Measurements from ENCODE around the gene INPP4B.

Gene INPP4B

DNA sequence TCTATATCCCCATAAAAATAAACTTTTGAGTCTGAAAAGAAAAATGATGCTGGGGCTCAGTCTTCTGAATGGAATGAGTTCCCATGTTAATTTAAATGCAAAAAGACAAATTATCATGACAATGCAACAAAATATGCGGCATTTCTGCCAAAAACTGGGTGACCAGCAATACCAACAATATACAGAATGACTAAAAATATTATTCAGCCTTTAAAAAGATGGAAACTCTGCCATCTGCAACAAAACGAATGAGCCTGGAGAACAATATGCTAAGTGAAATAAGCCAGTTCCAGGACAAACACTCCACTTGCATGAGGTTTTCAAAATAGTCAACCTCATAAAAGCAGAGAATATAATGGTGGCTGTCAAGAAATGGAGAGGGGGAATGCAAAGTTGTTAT is 651.2 kb downstream of the INPP4B start:
- no peak for FAIRE-seq

DNA sequence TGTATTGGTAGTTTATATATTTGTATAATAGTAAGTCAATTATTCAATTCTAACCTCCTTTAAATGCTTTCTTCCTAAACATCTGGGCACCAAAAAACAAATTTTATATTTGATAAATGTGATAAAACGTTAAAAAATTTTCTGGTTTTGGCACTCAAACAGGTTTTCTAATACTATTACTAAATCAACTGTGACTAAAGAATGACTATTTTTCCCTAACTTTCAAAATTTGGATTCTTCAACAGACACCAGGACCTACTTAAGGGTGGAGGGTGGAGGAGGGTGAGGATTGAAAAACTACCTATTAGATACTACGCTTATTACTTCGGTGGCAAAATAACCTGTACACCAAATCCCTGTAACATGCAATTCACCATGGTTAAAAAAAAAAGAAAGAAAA is 654.2 kb downstream of the INPP4B start:
- no peak for FAIRE-seq

DNA sequence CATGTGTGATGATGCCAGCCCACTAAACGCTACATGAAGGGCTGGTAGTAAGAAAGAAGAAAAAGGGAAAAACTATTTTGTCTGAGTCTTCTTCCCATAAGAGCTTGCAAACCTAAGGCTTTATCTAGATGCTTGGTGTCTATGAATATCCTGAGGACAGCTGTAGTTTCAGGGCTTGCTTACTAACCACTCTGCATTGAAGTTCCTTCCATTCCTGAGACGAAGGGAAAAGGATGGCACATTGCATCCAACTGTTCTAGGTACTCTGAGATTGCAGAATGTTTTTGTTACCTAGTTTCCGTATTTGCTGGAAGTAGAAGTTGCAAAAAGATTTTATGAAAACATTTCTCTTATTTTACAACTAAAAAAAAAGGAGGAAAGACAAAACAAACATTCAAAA is 665.1 kb downstream of the INPP4B start:
- FAIRE-seq = no peak

DNA sequence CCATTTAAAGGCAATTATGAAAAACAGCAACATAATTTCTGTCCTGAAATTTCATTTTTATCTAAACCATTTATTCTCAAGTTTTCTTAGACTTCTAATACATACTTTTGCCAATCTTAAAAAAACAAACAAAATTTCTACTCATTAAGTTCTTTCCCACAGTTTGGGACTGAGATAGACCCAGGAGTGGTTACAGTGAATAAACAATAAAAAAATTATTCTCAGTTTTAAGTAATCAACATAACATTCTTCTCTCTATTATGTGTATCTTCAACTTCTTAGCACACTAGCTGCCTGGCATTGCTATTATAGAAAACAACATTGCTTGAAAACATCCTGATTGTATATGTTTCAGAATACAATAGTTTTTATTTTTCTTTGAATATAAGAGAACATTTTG is 676.9 kb downstream of the INPP4B start:
- FAIRE-seq = no peak

DNA sequence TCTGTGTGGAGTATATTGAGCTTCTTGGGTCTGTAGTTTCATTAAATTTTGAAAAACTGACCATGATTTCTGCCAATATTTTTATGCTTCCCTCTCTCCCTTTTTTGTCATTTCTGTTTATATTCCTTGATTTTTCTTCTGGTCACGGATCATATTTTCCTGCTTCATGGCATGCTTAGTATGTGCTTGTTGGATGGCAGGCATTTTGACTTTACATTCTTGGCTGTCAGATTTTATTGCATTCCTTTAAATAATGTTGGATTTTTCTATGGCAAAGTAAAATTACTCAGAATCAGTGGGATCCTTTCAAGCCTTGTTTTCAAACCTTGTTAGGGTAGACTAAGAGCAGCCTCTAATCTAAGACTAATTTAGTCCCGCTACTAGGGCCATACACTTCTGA is 677.9 kb downstream of the INPP4B start:
- FAIRE-seq = no peak

DNA sequence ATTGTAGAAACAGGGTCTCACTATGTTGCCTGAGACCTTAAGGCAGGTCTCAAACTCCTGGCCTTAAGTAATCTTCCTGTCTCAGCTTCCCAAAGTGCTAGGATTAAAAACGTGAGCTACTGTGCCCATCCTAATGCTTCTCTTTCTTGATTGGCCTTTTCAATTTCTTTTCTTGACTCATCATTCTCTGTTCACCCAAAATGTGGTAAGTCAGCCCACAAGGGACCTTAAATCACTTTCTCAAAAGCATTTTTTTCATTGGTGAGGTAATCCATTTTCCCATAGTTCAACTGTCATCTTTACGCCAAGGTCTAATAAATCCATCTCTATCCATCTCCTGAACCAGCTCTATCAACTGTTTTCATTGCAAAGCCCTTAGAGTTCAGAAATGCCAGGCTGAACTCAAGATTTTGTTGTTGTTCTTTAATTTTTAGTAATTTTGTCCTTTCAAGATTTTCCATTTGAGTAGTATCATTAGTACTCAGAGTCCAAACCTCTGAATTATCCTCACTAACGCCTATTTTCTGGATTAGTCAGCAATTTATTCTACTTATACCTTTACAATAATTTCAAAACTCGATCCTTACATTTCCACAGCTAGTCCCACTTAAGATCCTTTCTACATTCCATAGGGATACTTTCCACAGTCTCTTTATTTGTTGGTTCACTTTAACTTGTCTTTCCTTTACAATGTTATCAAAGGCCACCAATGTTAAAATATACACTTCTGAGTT is 681.2 kb downstream of the INPP4B start:
- no peak for FAIRE-seq

DNA sequence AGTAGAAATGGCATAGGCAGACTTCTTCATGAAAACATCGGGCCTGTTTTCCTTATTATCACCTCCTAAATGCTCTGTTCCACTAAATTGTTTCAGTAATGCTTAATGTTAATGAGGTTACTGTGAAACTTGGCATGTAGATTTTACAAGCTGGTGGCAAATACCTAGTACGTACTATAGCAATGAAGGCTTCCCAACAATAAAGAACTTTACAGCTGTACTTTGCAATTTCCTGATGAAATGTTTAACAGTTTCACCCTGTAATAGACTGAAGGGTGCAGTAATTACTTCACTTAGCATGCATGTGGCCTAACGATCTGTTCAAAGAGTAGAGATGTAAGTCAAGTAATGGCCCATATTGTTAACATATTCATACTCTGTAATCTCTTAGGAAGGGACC is 685.0 kb downstream of the INPP4B start:
- peak; percentile 58 for FAIRE-seq

DNA sequence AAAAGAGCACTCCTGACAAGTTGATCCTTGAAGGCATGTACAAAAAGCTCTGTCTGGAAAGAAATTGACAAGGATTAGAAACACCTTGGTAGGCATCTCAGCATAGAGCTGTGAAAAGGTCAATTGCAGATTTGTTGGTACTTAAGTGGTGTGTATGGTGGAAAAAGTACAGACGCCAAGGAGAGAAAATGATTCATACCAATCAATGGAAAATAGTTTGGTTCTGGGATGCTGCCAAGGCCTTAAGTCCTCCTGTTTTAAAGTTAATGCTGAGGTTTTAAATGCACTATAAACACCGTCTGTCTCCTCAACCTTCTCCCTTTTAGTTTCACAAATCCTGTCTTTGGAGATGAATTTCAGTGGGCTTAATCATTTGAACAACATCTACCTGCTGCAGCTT is 685.6 kb downstream of the INPP4B start:
- FAIRE-seq = no peak

DNA sequence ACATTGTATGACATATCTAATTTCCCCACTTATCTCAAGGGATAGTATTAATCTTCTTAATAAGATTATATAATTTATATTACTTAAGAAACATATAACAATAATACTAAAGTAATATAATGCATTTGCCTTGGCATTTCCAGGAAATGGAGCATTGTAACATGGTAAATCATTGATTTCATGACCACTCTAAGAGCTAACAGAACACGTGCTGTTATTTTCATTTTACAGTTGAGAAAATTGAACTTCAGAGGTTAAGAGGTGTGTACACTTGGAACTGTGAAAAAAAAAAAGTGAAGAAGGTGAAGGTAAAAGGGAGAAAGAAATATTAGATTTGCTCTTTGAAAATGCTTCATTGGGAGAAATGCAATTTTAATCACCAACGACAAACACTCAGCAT is 687.1 kb downstream of the INPP4B start:
- no peak for FAIRE-seq

DNA sequence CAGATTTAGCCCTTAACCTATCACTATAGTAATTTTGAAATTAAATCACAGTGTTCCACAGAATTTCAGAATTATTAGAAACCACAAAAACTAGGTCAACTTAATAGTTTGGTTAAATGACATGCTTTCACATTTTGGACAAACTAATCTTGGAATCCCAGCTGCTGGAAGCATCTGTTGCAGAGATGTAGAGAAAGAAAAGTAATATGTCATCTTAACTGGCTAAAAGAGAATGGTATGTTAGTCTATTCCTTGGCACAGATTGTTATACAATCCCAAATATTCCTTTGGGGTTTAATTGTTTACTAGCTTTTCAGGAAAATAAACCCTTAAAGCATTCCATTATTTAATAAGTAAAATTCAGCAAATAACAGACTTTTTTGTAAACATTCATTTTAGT is 689.8 kb downstream of the INPP4B start:
- FAIRE-seq = no peak

DNA sequence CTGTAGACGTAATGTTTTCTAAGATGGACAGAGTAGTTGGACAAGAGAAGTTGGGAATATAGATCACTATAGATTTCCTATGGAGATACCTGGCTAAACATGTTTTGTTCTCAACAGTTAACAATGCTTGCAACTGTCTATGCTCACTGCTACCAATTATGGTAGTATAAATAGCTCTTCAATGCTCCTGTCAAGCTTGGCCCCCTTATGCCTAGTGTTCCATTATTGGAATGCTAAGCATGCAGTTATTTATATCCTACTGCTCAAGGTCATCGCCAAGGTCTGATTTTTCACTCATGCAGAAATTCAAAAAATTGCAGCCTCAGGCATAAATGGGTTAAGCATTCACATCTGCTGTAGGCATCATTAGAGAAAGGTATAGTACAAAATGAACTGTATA is 690.8 kb downstream of the INPP4B start:
- FAIRE-seq = no peak

DNA sequence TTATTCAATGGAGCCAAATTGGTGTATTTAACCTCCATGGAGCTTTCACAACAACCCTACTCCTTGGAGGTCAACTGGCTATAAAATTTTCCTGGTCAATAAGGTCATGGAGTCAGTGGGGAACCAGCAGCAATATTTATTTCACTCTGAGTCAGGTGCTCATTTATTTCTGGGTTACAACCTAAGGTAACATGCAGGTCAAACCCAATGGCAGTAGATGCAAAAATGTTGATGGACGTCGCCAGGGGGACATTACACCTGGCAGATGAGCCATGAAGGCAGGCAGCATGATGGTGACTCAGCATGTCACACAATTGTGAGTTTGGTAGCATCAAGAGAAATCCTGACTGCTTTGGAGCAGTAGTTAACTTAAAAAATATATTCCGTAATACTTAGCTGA is 695.6 kb downstream of the INPP4B start:
- no peak for FAIRE-seq

DNA sequence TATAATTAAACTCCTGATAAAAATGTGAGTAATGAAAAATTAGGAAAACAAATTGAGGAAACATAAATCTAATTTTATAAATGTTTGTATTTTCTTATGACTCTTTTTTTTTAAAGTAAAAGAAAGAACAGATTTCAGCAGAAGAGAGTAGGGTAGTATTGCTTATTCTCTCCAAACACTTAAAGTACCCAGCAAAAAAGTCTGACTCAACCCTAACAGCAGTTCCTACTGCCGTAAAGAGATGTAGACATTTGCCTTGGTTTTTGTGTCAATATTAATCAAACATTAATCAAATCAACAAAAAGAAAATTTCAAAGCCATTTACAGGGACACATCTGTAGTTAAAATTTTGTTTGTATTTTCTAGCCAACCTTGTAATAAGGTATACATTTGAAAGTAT is 701.3 kb downstream of the INPP4B start:
- no peak for FAIRE-seq

DNA sequence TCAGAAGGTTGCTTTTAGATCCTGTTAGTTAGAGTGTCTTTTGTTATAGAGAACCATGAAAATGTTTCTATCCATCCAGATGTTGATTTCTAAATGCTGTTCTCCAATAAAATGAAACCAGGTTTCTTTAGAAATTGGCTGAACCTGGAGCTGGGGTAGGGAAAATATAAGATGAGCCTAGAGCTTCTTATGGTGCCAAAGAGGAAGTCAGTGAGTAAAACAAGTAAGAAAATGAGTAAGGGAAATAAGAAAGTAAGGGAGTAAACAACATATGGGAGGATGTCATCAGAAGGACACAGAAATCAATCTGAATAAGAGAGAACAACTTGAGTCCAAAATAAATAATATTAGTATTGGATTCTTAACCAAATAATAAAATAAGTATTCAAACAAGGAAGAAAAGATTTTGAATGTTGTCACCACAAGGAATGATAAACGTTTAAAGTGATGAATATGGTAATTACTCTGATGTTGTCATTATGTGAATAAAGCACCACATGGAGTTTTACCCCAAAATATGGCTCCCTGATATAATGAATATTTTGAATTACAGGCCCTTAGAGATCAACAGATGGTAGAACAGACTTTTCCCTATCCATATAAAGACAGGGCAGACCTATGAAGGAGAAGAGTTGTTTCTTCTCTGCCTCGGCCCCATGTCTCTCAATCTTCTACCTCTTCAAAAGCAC is 703.6 kb downstream of the INPP4B start:
- no peak for FAIRE-seq

DNA sequence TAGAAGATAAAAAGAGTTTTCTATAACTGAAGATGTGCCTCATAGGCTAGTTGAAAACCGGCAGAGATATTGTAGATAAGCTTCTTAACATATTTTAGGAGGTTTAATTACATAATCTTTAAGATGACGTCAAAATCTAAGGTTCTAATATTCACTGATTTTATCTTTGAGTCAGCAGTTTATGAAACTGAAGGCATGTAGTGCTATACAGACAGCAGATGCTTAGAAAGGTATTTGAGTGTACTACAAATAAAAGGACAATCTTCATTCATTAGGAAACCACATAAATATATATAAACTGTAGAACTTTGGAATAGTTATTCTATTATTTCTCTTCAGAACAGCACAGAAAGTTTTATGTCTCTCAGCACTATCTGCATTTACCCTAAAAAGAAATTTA is 704.9 kb downstream of the INPP4B start:
- FAIRE-seq = no peak

DNA sequence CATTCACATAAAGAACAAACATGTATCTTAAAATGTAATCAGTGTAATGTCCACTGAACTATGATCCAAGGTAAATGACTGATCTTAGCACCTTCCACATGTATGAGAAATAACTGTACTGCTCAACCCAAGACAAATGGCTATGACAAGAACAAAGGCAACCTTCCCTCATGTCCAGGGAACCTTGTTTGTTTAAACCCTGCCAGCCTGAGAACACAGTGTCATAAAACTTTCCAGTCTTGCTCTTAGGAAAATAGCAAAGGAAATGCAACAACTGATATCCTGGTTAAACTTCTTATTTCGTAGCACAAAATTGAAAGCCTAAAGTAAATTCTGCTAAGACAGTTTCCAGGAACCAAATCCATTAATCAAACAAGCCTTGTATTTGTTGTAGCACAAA is 715.4 kb downstream of the INPP4B start:
- no peak for FAIRE-seq

DNA sequence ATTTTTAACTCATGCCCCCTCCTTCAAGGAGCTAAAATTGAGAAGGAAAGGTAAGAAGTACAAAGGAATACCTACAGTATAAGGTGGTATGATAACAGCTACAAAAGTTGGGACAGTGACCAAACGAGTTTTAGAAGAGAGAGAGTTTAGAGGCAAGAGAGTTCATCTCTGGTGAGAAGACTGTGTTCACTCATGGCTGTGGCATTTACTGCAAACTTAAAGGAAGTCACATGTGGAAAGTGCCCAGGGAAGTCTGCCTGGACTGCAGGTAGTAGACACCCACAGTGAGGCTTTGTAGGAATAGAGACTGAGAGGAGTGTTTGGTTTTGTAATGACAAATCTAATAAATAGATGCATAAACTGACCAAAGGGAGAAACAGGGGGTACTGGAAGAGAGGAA is 716.2 kb downstream of the INPP4B start:
- FAIRE-seq = no peak

DNA sequence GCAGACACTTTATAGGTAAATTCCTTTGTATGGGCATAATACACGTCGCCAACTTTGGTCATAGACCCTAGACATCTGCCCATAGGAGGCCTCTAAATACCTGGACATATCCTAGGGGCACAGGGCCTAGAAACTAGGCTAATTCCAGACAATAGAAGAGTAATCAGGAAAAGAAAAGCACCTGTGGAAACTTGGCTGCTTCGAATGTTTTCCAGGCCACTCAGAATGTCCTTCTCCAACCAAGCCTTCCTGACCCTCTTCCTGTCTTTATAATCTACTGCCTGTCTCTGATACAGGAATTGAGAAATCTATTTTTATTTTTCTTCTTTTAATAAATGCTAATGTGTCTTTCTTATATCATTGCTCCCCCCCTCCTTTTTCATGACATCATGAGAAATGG is 716.6 kb downstream of the INPP4B start:
- FAIRE-seq = no peak

DNA sequence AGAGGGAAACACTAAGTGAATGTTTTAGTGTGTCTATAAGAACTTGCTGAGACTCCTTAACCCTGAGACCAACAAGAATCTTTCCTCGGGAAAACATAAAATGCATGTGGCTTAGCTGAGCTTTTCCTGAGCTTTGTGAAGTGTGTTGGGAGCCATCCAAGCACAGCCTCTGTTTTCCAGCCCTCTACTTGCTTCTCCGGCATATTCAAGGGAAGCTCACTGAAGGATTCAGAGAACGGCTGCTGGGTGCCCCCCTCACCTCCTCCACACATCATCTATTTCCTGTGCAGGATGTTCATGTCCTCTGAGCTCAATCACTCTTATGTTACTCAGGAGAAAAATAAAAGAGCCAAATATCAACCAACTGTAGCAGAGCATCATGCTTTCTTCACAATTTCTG is 717.6 kb downstream of the INPP4B start:
- FAIRE-seq = no peak

DNA sequence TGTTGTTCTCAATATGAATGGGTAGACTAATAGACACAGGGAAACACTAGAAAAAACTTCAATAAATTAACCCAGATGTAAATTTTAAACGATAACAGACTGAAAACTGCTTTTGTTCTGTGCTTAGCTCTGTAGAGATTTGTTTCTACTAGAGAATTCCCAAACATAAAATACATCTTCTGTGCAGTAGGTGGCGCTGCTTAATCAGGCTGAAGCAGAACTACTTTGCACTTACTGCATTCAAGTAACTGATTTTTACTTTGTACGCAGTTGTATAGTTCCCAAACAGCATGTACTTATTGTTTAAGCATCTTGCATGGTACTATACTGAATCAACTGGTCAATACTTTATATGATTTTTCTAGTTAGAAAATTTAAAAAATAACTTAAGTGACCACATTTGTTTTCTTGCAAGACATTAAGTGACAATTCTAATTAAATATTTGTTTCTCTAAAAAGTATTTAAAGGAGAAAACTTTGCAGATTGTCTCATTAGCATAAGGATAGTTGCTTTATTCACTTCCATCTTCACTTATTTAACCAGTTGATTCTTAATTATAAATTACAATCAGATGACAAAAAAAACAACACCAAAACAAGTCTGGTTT is 719.1 kb downstream of the INPP4B start:
- FAIRE-seq = peak; percentile 87

DNA sequence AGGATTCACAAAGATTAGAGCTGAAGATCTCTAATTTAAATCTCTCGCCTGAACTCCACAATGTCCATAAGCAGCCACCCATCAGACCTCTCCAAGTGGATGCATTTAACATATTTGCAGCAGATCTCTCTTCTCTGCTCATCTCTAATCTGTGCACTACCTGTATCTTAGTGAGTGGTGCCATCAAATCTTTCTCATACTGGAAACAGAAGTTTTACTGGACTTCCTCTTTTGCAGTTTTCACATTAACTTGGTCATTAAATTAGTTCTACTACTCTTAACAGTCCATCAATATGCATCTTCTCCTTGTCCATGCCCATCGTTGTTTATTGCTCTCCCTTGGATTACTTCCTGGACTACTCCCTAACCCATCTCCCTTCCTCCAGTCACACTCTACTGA is 721.2 kb downstream of the INPP4B start:
- FAIRE-seq = no peak

DNA sequence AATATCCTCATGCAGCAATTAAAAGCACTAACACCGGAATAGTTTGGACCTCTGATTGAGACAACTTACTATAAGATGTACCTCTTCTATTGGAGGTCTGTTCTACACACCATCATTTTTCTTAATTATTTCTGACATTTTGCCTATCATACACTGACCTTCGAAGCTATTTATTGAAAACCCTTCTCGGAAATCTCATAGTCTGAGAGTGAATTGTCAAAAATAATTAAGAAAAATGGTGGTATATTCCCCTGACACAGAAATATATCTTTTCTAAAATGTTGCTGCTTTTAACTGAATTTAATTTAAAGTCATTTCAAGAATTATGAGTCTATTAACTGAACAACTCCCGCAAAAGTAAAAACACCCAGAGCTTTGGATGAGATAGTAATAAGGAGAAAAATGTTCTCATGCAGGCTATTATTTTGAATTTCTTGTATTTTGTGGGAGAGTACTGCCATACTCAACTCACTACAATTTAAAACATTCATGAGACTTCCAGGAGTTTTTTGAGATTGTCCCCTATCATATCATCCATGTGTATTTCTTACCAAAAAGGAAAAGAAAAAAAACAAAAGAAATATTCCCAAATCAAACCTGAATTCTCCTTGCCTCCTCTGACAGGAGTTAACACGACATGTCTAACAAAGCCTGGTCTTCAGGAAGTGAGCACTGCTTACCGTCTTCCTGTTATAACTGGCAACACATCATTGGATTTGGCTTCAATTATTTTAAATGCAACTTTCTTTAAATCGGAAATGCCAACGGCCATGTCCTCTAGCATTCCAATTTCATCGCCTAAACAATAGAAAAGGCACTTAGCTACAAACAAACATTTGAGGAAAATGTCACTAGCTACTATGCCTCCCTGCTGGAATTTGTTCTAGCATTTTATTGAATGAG is 724.4 kb downstream of the INPP4B start:
- no peak for FAIRE-seq

DNA sequence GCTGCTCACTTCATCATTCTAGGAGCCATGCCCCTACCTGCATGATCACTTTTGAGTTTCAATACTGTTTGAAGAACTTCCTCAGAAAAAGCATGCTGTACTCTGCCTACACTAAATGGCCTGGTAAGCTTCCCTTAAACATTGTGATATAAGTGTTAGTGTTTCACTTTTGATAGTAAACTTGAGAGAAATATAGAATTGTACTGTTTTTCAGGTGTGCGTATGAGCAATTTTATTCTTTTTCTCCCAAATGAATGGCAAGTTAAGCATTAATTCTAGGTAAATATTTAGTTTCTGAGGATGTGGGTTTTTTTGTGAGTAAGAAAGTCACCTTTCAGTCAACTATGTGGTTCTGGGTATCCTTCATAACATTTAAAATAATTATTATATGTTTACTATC is 725.2 kb downstream of the INPP4B start:
- FAIRE-seq = no peak
